HG02852 (cell line): ENCODE measurements around the gene ARAP3.
A peak's percentile ranks its signal among the peaks of the same experiment; 100 is the strongest.

Experiments
- ATAC-seq: cut with Tn5 transposase; IDR thresholded peaks from one replicate; pipeline ENCODE4 v1.9.1; 2021; ENCODE audit warnings: mild to moderate bottlenecking, moderate library complexity; ENCODE audit not compliant: unreplicated experiment

ARAP3 gene

GRCh38 chr5:141647242-141647641 is 34.8 kb downstream of the ARAP3 start:
- no peak for ATAC-seq

- ATAC-seq, result no peak
These were observed 36.0 kb downstream of the ARAP3 start for GRCh38 chr5:141646026-141646425.

GRCh38 chr5:141641634-141642267 is 40.3 kb downstream of the ARAP3 start:
- ATAC-seq, result peak; percentile 53

- ATAC-seq, result no peak
These were observed 41.3 kb downstream of the ARAP3 start for GRCh38 chr5:141640698-141641097.

- ATAC-seq, result no peak
These were observed 42.0 kb downstream of the ARAP3 start for GRCh38 chr5:141640051-141640415.

GRCh38 chr5:141639357-141640050 is 42.5 kb downstream of the ARAP3 start:
- ATAC-seq, result no peak

- no peak for ATAC-seq
These were observed 43.3 kb downstream of the ARAP3 start for GRCh38 chr5:141638771-141639170.

GRCh38 chr5:141637767-141638419 is 44.1 kb downstream of the ARAP3 start:
- peak; percentile 28 for ATAC-seq

GRCh38 chr5:141637123-141637766 is 44.8 kb downstream of the ARAP3 start:
- peak; percentile 23 for ATAC-seq

- ATAC-seq, result peak; percentile 68
These were observed 45.5 kb downstream of the ARAP3 start, which contains the start of the genes HDAC3 and RELL2 for GRCh38 chr5:141636413-141637122. TSS of gene HDAC3 (minus strand) at chr5:141636849. CDS start at chr5:141636790, 59 bp downstream. TSS of gene RELL2 (plus strand) at chr5:141636997. CDS start at chr5:141638226, 1,229 bp downstream.

GRCh38 chr5:141636106-141636412 is 46.0 kb downstream of the ARAP3 start:
- no peak for ATAC-seq

GRCh38 chr5:141635646-141636045 is 46.4 kb downstream of the ARAP3 start:
- no peak for ATAC-seq

- no peak for ATAC-seq
These were observed 47.3 kb downstream of the ARAP3 start for GRCh38 chr5:141634720-141635119.

GRCh38 chr5:141633871-141634561 is 48.0 kb downstream of the ARAP3 start:
- peak; percentile 71 for ATAC-seq

- no peak for ATAC-seq
These were observed 49.4 kb downstream of the ARAP3 start for GRCh38 chr5:141632650-141633049.

- no peak for ATAC-seq
These were observed 51.4 kb downstream of the ARAP3 start for GRCh38 chr5:141630570-141631140.

- ATAC-seq, result no peak
These were observed 53.7 kb downstream of the ARAP3 start for GRCh38 chr5:141628175-141628788.

GRCh38 chr5:141623611-141624010 is 58.4 kb downstream of the ARAP3 start:
- ATAC-seq, result no peak

- peak; percentile 53 for ATAC-seq
These were observed 58.8 kb downstream of the ARAP3 start for GRCh38 chr5:141623186-141623585.
